HPDE6-E6E7 (cell line): ENCODE results near the gene AP3D1.

ENCODE experiments used
- DNase-seq: peaks from one replicate; pipeline ENCODE4 v3.0.0; 2011; ENCODE audit warnings: missing footprints; ENCODE audit errors: extremely low spot score

Gene AP3D1

DNA sequence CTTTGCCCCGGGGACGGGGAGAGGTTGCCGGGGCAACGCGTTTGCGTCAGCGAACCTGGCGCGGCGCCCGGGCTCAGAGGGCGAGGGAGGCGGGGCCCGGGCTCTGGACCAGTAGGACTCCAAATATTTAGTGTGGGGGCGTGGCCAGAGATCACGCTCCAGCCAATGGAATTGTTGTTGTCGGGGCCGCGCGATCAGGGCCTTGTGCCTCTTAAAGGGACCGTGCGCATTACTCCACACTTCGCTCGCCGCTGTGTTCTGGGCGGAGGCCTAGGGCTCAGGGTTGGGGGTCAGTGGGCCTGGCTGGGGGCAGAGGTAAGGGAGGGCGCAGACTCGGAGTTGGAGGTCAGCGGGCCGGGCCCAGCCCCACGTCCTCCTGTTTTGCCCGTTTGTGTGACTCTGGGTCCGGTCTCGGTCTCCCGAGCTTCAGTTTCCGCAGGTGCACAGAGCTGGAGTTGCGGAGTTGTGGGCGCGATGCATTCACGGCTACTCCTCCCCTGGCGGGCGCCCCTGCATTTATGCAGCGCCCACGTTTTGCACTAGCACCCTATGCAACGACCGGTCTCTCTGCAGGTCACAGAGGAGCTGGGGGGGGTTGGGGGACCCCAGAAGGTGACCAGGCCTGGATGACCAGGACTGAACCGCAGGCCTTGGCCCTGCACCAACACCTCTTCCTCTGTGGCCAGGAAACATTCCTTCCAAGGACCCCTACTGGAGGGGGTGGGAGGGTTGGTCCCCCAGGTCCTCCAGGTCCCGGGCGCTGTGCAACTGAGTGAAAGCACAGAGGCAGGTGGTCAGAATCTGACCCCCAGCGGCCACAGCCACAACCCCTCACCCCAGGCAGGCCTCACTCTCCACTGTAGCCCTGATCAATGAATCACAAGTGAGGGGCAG lies 89.6 kb downstream of the AP3D1 start:
- peak; percentile 94 for DNase-seq

DNA sequence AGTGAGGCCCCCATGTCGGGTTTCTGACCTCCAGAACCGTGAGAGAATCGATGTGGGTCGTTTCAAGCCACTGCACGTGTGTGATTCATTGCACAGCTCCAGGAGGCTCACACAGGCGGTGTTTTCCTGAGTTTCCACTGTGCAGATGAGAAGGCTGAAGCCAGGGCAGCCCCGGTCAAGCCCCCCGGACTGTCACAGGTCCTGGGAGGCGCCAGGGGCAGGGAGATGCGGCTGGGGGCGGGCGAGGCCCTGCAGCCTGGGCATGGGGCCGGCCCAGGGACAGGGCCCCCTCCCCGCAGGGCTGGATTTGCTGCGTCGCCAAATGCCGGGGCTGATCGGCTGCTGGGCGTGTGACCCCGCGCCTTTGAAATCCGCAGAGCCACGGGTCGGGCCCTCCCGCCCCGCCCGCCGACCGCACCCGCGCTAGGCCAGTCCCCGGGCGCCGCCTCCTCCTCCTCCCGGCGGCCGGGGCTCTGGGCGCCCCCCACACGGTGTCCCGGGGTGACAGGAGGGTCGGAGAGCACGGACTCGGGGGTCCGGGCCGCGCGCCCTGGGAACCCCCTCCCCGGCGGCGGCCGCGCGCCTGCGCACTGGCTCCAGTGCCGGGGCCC lies 90.4 kb downstream of the AP3D1 start:
- peak; percentile 34 for DNase-seq

DNA sequence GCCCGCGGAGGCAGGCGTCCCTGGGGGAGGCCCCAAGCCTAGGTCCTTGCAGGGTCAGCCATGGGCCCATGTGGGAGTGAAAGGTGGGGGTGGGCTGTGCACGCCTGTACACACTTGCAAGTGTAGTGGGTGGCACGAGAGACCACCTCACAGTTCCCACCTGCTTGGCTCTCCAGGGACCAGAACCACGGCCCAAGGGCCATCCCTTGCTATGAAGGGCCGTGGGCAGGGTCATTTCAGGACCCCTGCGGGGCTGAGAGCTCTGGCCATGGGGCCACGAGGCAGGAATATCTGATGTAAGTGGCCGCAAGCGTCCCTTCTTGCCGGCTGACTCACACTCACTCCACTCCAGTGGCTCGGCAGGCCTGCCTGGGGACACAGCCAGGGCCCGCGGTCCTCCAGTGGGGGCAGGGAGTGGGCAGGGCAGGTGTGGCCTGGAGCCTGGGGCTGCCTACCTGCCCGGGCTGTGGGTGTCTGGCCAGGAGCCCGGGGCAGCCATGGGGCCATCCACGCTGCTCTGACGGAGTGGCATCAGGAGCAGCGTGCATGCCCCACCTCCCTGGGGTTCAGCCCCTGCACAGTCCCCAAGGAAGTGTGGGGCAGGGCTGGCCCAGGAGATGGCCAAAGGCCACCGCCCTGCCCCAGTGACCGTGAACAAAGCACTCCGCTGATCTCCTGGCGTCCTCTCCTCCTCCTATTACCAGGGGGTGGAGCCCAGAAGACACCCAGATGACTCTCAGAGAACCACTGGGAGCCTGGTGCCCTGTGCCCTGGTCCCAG lies 91.8 kb downstream of the AP3D1 start:
- peak; percentile 28 for DNase-seq

DNA sequence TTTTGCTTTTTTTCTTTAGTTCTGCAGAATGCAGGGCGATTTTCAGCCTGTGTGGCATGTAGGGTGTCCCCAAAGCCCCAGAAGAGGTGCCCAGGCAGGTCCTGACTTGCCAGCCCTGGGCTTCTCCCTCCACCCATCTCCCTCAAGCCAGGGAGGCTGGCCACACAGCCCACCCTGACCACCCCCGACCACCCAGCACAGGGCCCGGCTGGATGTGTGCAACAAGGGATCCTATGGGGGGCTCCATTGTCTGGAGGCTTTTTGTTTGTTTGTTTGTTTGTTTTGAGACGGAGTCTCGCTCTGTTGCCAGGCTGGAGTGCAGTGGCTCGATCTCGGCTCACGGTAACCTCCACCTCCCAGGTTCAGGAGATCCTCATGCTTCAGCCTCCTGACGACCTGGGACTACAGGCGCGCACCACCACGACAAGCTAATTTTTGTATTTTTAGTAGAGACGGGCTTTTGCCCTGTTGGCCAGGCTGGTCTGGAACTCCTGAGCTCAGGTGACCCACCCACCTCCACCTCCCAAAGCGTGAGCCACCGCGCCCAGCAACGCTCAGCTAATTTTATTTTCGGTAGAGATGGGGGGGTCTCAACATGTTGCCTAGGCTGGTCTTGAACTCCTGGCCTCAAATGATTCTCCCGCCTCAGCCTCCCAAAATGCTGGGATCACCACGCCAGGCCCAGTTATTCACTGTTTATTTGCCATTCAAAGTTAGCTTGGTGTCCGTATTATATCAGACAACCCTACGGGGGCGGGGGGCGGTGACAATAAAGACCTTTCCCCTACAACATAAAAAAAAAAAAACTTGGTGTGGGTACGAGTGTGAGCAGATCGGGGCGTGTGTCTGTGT lies 92.6 kb downstream of the AP3D1 start:
- DNase-seq = no peak

DNA sequence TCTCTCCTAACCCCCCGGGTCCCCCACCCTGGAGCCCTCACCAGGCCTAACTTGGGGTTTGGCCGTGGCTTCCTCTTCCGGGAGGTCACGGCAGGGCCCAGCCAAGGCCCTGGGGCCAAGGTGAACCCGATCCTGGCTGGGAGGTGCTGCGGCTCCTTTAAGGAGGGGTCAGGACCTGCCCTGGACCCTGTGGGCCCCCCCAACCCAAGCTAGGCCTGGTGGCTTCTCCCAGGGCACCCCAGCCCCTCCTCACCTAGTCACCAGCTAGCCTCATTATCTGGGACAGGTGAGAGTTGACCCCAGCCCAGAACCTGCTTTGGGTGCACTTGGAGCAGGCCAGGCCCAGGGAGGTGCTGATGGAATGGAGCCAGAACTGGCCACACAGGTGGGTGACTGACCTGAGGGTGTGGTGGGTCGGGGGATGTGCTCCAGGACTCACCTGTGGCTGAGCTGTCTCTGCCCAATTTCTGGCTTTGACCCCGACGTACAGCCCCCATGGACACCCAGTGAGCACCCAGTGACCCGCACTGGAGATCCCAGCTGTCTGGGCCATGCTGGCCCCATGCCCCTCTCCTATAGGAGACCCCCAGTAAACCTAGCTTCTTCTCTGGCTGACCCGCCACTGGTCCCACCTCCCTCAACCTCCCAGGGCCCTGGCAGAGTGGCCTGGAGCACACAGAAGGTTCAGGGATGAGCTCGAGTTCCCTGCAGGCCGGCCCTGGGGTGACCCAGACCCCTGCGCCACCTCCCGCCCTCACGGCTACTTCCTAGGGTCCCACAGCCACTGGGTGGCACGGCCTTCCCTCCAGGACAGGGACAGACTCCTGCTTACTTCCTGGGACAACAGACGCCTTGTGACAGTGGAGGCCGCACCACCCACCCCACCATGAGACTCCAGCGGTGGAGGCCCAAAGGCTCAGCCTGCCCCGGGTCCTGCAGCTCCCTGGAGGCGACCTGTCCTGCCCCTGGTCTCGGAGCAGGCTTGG lies 93.6 kb downstream of the AP3D1 start:
- DNase-seq = no peak

DNA sequence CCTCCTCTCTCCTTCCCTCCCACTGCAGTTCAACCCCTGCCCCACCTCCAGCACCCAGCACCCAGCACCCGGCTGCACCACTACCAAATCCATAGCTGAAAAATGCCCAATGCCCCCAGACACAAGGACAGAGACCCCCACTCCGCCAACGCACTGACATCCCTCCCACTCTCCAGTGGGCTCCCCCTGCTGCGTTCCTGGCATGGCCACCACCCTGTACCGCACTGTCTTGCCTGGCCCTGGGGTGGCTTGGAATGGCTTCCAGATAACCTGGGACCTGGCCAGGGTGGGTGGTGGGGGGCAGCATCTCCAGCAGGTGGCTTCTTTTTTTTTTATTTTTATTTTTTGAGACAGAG lies 94.6 kb downstream of the AP3D1 start:
- DNase-seq = no peak

DNA sequence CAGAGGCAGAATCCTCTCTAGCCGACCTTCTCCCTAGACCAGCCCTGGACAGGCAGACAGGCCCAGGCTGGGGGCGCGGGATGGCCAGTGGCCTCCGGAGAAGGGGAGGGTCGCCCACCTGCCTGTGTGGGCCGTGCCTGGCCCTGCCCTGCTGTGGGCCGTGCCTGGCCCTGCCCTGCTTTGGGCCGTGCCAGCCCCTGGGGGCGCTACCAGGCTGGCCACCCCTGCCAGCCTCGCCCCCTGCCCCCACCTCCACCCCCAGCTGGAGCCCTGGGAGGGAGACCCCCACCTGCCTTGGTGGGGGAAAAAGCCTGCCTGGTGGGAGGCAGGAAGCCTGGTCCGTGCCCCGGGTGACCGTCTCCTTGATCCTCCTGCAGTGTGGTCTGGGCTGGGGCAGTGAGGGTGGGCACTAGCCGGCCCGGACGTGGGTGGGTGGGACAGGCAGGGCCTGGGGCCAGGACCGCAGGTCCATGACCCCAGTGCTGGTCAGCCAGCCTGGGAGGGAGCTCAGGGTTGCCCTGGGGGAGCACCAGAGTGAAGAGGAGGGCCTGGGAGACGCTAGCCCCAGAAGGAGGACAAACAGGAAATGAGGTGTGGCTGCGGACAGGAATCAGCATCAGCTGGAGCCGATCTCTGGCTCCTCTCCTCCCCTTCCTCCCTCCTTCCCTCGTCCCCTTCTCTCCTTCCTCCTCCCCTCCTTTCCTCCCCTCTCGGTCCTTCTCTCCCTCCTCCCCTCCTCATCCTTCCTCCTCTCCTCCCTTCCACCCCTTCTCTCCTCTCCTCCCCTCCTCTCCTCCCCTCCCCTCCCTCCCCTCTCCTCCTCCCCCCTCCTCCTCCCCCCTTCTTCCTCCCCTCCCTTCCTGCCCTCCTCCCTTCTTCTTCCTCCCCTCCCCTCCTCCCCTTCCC lies 95.2 kb downstream of the AP3D1 start:
- DNase-seq = no peak

DNA sequence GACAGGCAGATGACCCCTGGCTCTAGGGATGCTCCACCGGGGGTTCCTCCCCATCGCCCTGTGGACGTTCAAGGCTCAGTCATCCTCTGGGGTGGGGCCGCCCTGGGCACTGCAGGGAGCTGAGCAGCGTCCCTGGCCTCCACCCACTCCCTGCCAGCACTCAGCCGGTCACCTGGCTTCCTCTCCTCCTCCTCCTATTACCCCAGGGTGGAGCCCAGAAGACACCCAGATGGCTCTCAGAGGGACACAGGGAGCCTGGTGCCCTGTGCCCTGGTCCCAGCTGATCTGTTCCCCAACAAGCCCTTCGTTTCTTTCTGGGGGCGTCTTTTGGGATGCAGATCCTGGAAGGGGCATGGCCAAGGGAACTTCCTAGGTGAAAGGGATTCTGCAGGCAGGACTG lies 96.6 kb downstream of the AP3D1 start:
- DNase-seq = no peak

DNA sequence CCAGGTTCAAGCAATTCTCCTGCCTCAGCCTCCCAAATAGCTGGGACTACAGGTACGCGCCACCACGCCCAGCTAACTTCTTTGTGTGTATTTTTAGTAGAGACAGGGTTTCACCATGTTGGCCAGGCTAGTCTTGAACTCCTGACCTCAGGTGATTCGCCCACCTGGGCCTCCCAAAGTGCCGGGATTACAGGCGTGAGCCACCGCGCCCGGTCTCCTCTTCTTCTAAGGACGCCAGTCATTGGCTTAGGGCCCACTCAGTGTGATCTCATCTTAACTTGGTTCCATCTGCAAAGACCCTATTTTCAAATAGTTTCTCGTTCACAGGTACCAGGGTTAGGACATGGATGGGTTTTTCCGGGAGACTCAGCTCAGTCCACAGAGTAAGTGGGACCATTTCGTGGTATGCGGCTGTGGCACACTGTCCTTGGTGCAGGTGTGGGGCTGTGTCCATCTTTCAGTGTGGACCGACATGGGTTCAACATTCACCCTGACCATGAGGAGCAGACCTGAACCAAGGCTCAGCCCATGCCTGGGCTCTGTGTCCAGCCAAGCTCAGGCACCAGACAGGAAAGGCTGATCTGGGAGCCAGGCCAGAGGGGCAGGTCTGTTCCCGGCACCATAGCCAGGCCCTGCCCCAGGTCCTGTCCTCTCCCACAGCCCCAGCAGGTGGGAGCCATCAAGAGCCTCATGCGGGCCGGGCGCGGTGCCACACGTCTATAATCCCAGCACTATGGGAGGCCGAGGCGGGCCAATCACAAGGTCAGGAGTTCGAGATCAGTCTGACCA lies 97.6 kb downstream of the AP3D1 start:
- no peak for DNase-seq

DNA sequence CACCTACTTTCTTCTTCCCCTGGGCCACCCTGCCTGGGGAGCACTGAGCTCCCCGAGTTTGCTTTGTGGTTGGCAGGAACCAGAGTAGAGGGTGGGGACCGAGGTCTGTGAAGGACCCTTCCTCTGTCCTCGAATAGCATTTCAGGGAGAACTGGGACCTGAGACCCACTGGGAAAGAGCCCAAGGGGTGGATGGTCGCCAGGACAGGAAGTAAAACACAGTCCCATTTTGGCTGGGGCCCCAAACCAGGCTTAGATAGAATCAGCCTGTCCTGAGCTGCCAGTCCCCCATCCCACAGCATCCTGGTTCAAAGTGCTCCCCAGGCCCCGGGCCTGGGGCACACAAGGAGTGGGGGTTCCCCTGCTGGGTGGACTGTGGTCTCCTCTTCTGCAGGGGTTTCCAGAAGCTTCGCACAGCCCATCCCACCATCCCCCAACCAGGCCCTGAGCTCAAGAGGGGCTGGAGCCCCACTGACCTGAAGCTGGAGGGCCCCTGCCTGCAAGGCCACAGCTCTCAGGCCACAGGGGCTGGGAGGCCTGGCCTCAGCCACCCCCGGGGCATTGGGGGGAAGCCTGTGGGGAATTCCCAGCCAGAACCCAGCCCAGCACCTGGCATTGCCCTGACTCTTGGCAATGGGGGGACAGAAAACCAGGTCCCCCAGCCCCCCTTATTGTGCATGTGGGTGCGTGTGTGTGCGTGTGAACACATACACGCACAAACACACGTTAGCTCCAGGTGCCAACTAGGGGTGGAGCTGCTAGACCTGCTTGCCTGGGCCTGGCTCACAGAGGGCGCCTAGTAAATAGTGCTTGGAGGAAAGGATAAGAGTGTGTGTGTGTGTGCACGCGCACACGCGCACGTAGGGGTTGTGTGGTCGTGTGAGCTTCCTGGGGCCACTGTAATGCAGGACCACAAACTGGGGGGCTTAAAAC lies 99.3 kb downstream of the AP3D1 start:
- no peak for DNase-seq

DNA sequence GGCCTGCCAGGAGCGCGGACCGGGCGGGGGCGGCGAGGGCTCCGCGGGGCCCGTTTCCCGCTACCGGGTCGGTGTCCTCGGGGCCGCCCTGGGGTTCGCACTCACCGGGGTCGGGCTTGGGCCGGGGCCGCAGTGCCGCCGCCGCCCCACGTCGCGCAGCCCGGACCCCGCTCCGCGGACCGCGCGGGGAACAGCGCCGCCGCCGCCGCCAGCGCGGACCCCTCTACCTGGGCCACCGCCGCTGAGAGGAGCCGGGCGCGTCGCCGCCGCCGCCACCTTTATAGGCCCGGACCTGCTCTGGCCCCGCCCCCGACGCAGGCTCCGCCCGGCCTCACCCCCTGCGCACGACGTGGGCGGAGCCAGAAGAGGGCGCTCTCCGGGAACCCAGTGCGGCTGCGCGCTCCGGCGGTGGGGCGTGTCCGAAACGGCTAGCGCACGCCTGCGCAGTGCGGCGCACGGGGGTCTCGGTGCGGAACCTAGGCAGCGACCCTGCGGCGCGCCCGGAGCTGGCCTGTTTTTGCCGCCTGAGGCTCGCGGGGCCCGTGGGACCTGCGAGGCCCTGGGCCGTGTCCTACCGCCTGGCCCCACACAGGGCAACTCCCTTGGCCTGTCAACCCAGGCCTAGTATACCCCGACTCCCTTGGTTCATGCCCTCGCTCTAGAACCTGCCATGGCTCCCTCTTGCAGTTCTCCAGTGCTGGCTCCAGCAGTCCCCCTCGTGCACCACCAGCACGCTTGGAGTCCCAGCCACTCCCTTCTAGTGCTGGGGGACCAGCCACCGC lies 100.2 kb downstream of the AP3D1 start, which contains the start of gene MKNK2:
TSS of gene MKNK2 (minus strand) at position 254 of the 782 bp plus-strand sequence. CDS start 393 bp downstream, outside the sequence.
- DNase-seq = peak; percentile 69
